Activated T-cell treated with anti-CD3 and anti-CD28 coated beads, Interleukin-2, amount 50 U/mL, for 48 hours (primary cell): ENCODE measurements around the gene GHRL.

ENCODE experiments used
- DNase-seq, 2 experiments: peaks; one replicate each; pipeline ENCODE4 v3.0.0-alpha.2; 2020

The GHRL gene

GRCh38 chr3:10292505-10293419, at the start of gene GHRL:
TSS of gene GHRL (minus strand) at chr3:10292947. CDS start at chr3:10290180, 2,767 bp downstream.
- DNase-seq = no peak

- no peak for DNase-seq
Measured at GRCh38 chr3:10341901-10342398, 49.2 kb upstream of the GHRL start.

GRCh38 chr3:10340476-10340875, 47.7 kb upstream of the GHRL start:
- DNase-seq = no peak

- DNase-seq = no peak
Measured at GRCh38 chr3:10340046-10340445, 47.3 kb upstream of the GHRL start.

- no peak for DNase-seq
Measured at GRCh38 chr3:10339376-10339955, 46.7 kb upstream of the GHRL start.

- DNase-seq = no peak
Measured at GRCh38 chr3:10338591-10339353, 46.0 kb upstream of the GHRL start.

- no peak for DNase-seq
Measured at GRCh38 chr3:10338164-10338470, 45.4 kb upstream of the GHRL start.

GRCh38 chr3:10337323-10338163, 44.8 kb upstream of the GHRL start:
- no peak for DNase-seq

GRCh38 chr3:10336761-10337160, 44.0 kb upstream of the GHRL start:
- DNase-seq = no peak

GRCh38 chr3:10335871-10336622, 43.3 kb upstream of the GHRL start:
- DNase-seq = no peak

- no peak for DNase-seq
Measured at GRCh38 chr3:10335190-10335738, 42.5 kb upstream of the GHRL start.

- no peak for DNase-seq
Measured at GRCh38 chr3:10334459-10334858, 41.7 kb upstream of the GHRL start.

GRCh38 chr3:10334042-10334441, 41.3 kb upstream of the GHRL start:
- no peak for DNase-seq

- DNase-seq = no peak
Measured at GRCh38 chr3:10333349-10333650, 40.6 kb upstream of the GHRL start.

- DNase-seq = no peak
Measured at GRCh38 chr3:10332481-10333348, 40.0 kb upstream of the GHRL start.

GRCh38 chr3:10331320-10331719, 38.6 kb upstream of the GHRL start:
- DNase-seq = no peak

GRCh38 chr3:10330319-10330718, 37.6 kb upstream of the GHRL start:
- no peak for DNase-seq

GRCh38 chr3:10329495-10330015, 36.8 kb upstream of the GHRL start:
- no peak for DNase-seq

- DNase-seq = no peak
Measured at GRCh38 chr3:10328460-10329071, 35.8 kb upstream of the GHRL start.

- no peak for DNase-seq
Measured at GRCh38 chr3:10327592-10327991, 34.8 kb upstream of the GHRL start.
